SU-DHL-6 (cell line): Measurements from ENCODE around the gene GRIA3.

Source experiments
- CTCF ChIP-seq: fragments of 200-600 bp; sonication (generic); IDR thresholded peaks from one replicate; pipeline ENCODE4 v1.5.1; 2017; ENCODE audit warnings: antibody characterized with exemption, mild to moderate bottlenecking, low read length, moderate library complexity; ENCODE audit not compliant: insufficient read depth, poor library complexity, severe bottlenecking
- EZH2phosphoT487 ChIP-seq: fragments of 200-600 bp; sonication (generic), shearing (Covaris generic); conservative IDR thresholded peaks from 2 replicates; pipeline ENCODE4 v1.6.1; 2018; ENCODE audit warnings: mild to moderate bottlenecking, antibody characterized with exemption, low read length, moderate library complexity, mixed read lengths

- TF ChIP-seq CTCF (no peak), EZH2phosphoT487 (no peak)
Observed at GRCh38 chrX:123173833-123174232, 10.2 kb upstream of the GRIA3 start.
